Left ventricle myocardium superior (tissue), 1 donor: ENCODE data around the gene GAP43. TPM values are rescaled to one million over a fixed set of nuclear protein-coding genes. Genes with fewer than 3 reads are reported as not detected.

Experiments used
- ATAC-seq: fragments of 200-7000 bp; cut with Tn5 transposase; one replicate; pipeline ENCODE4 v1.9.1; 2020; ENCODE audit warnings: mild to moderate bottlenecking, moderate library complexity
- DNase-seq: peaks from one replicate; pipeline ENCODE4 v3.0.0-alpha.2; 2020
- intact Hi-C: fragments of 100-400 bp; cut with micrococcal nuclease; formaldehyde crosslinking; loops from one replicate; pipeline ENCODE4 v1.11.0; 2022
- long read RNA-seq: library from polyadenylated mRNA; unstranded; transcript quantifications from one replicate; pipeline ENCODE4 v2.0.0, GENCODE V29; 2021
- total RNA-seq: library from RNA; stranded (reverse); fragmentation: NEBNext Ultra II Directional; extraction: Animal tissue kit (Norgen Biotek cat#: 25700); gene quantifications from one replicate; pipeline ENCODE4 v1.2.1, GENCODE V29; 2021
- donor health status: DM: no; HTN: yes; CAD: no; lungs with severe emphysema.

The GAP43 gene, protein sequence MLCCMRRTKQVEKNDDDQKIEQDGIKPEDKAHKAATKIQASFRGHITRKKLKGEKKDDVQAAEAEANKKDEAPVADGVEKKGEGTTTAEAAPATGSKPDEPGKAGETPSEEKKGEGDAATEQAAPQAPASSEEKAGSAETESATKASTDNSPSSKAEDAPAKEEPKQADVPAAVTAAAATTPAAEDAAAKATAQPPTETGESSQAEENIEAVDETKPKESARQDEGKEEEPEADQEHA
- total RNA-seq, result 0.25 TPM
- long read RNA-seq, partial matches to known transcripts, result 0 of 1 reads
- long read RNA-seq, other reads (novel, unspliced or antisense), result 0 of 1 reads

DNA sequence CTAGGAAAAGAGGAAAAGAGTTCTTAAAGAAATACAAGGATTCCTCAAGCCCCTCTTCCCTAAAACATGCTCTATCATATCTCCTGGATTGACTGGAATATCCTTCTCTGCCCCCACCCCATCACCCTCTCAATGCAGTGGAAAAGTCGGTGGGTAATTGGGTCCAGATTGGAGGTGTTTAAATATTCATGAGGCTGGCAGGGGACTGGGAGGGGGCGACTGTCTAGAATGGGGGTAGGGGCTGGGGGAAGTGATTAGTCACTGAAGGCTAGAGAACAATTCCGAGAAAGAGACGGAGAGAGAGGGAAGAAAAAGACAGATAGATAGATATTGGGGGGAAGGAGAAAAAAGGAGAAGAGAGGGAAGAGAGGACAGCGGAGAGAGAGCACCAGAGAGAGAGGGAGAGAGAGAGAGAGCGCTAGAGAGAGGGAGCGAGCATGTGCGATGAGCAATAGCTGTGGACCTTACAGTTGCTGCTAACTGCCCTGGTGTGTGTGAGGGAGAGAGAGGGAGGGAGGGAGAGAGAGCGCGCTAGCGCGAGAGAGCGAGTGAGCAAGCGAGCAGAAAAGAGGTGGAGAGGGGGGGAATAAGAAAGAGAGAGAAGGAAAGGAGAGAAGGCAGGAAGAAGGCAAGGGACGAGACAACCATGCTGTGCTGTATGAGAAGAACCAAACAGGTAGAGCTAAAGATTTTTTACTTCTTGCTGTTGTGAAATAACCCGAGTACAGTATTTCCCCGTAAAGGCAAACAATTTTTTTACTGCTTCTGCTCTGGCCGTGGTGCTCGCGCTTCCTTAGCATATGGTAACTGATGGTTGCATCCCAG, at the start of gene GAP43:
TSS of gene GAP43 (plus strand) at position 467 of the 825 bp plus-strand sequence. CDS start at position 647, 180 bp downstream.
- ATAC-seq (peak; percentile 93), DNase-seq (peak; percentile 49)
- intact Hi-C loops, result no loop called here

DNA sequence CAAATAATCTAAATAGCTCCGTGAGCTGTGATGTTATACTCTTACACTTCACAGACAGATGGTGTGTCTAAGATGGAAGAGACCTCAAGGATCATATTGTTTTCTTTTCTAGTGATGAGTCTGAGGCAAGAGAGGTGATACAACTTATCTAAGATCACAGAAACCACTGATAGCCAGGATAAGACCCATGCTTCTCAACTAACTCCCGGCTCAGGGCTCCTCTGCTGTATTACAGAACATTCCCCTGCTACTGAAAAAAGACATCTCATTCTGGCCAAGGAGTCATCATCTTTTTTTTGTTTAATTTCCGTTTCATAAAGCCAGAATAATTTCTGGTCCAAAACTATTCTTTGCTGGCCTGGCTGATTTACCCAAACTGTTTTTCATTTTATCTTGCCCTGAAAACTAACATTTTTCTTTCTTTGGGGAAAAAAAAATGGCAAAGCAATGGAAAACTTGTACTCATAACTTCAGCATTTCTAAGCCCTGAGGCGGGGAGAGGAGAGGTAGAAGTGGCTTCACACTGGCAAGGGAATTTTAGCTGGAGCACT, 46.9 kb upstream of the GAP43 start:
- ATAC-seq, result no peak
- DNase-seq, result no peak
- intact Hi-C loops, result loop anchor here (10.0 kb wide), 1 partner anchor 362 kb away; no protein-coding TSS in a partner anchor

DNA sequence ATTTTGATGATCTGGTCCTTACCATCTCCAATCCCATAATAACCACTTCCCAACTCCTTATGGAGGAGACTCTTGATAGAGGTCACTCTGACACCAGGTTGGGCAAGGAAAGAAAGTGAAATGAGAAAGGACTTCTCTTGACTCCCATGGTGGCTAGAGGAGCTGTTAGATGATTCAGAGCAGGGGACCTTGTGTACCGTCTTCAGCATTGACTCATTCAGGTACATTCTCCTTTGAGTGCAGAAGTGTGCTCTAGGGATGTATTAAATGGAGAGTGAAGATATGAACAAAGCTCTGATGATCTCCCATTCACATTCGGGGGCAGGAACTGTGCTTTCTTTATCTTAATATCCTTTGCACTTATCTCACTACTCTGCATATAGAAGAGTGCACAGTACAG, 46.3 kb upstream of the GAP43 start:
- no peak for ATAC-seq

DNA sequence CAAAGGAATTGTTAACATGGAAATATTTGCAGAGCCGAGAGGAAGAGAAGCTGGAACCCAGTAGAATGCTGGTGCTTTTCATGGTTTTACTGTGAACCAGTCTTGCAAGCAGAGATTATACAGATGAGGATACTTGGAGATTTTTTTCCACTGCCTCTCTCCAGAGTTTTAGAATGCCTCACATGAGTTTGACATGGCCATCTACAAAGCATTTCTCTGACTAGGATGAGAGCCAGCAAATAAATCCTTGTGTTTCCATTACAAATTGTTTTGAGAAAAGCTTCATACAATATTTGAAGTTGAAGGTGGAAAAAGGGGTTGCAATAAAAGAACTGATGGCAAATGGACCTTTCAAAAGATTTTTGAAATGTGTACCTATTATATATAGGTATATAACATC, 45.0 kb upstream of the GAP43 start:
- no peak for DNase-seq
- intact Hi-C loops, result loop anchor here (10.0 kb wide), 1 partner anchor 364 kb away; no protein-coding TSS in a partner anchor
- no peak for ATAC-seq

More for the DNA sequence above, 46.3 kb upstream of the GAP43 start:
- intact Hi-C loops, result loop anchor here (10.0 kb wide), 1 partner anchor 362 kb away; no protein-coding TSS in a partner anchor
- no peak for DNase-seq

DNA sequence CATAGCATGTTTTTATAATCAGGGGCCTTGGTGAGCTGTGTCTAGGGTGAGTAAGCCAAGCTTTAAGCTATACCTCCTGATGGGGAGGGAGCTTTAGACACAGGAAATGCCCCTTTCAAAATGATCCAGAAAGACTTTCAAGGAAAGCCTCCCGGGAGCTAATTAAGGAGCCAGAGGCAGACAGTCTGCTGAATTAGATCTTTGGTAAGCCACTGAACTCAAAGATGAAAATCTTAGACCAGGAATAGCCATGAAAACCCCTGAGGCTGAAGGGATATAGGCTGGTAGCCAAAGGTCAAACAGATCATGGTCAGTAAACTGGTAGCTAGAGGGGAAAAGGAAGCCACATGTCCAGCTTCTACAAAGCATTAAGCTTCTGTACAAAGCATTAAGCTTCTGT, 42.7 kb upstream of the GAP43 start:
- intact Hi-C loops, result no loop called here
- DNase-seq (no peak), ATAC-seq (no peak)

DNA sequence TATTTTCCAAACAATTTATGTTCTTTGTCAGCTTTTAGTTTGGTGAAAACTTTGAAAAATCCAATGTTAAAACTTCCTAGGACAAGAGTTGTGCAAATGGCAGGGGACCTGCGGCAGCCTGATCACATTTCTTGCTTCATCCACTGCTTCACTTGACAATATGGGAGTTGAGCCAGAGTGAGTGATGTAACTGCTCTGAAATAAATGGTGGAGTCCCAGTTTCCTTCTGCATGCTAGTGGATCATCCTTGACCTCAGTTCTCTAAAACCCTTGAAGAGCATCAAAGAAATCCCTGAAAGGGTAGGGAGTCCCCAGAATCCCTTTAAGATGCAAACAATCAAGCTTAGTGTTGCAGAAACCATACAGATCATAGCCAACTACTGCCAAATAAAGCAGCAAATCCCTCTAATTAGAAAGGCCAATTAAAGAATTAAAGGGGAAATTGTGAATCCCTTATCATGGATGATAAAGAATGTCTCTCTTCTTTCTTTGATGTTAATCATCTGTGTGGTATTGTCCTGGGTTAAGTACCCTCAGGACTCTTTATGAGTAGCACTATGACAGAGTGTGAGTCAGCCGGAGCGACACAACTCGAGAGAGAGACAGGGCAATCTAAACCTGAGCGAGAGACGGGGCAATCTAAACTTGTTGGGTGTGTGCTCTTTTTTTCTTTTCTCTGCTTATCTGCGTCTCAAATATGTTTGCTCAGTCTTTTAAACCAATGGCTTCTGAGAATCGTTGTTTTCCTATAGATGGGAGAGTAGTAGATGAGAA, 41.8 kb upstream of the GAP43 start:
- DNase-seq (peak; percentile 21), ATAC-seq (peak; percentile 64)
- intact Hi-C loops, result no loop called here

DNA sequence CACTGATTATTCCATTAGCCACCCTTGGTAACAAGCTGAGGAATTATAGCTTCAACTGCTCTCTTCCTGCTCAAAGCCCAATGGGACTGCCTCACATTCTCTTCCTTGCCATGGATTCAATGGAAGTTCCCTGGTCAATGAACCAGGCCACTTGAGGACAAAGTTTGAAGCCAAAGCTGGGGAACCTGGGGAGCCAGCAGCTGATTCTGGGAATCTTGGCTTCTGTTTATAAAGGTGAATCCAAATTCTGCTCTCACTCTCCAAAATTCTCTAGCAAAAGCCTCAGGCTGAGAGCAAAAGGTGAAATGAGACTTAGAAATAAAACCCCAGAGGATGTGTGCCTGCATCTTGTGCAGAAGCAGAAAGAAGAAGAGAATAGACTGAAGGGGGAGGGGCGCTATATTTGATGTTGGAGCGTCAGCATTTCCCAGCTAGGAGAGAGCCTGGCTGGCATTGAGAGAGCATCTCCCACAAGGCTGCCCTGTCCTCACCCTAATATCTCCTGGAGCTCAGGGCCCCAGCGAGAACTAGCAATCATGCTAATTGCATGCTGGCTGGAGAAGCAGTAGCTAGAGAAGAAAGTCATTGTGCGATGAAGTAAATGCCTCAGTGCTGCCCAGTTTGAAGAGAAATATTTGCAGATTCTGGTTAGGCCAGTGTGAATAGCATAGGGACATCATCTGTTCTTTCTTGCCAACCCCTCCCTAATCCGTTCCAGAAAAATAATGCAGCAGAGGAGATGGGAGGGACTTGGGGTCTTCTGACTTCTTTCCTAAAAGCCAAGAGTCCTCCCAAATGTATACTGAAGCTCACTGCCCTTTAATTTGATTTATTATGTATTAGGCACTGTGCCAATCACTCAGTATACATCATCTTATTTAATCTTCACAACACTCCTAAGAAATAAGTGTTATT, 34.9 kb upstream of the GAP43 start:
- ATAC-seq (no peak), DNase-seq (no peak)
- intact Hi-C loops, result no loop called here

DNA sequence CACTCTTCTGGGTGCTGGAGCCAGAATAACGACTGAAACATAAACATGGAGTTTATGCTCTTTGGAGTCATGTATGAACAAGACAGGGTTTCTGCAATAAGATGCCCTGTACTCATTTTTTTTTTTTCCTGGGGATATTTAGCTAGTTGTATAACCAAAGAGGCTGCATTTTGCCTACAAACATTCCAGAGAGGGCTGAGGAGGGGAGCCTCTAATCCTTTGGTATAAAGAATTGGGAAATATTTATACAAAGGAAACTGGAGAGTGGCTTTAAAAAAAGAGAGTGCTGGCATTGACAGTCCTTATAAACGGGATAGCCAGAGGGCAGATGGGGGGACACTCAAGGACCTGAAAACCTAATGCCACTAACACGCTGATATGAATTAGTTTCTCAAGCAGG, 32.4 kb upstream of the GAP43 start:
- intact Hi-C loops, result no loop called here
- DNase-seq (no peak), ATAC-seq (no peak)

DNA sequence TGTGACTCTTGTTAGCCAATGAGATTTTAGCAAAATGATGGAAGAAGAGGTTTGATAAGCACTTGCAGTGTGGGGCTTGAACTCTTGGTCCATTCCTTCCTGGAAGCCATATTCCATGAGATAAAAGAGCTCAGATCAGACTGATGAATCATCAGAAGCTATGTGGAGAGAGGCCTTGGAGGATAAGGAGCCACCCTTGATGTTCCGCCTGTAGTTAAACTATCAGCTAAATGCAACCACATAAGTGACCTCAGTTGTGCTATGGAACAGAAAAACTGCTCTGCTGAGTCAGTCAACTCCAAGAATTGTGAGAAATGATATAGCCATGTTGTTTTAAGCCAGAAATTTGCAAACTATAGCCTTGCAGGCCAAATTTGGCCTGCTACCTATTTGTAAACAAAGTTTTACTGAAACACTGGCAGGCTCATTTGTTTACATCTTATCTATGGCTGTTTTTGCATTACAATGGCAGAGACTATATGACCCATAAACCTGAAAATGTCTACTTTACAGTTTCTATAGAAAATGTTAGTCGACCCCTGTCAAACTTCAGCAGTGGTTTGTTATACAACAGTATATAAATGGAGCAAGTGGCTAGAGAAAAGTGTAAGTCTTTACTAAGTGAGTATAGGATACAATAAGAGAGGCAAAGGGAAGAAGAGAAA, 27.6 kb upstream of the GAP43 start:
- no peak for DNase-seq
- intact Hi-C loops, result no loop called here
- ATAC-seq, result no peak

DNA sequence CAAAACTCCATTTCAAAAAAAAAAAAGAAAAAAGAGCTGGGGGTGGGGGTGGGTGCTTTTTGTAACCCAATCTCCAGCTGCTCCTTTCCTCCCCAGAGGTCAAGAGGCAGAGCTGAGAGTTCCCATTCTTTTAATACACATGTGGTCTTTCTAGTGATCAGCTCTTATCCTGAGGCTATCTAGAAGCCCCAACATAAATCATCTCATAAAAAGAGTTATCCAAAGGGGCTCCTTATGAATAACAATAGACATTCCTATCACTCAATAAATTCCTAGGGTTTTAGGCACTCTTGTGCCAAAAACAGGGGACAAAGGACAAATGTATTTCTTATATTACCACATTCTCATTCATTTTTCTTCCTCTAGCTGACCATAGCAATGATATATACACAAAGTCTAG, 25.1 kb upstream of the GAP43 start:
- intact Hi-C loops, result no loop called here
- DNase-seq (no peak), ATAC-seq (no peak)

DNA sequence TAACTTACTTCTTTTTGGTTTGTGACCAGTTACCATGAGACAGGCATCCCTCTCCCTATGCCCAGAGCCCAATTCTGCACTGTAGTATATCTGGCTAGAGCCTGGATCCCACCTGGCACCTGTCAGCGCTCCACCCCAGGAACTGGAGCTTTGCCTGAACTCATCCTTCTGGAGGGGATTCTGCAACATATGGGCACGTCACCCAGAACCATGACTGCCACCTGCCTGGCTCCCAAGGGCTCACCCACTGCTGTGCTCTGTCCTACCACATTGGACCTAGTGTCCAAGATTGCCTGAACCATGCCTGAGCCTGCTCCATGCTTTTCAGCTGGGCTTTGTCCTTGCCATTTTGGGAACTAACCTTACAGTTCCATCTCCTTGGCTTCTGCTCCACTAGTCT, 21.1 kb upstream of the GAP43 start:
- intact Hi-C loops, result no loop called here
- ATAC-seq (no peak), DNase-seq (no peak)

DNA sequence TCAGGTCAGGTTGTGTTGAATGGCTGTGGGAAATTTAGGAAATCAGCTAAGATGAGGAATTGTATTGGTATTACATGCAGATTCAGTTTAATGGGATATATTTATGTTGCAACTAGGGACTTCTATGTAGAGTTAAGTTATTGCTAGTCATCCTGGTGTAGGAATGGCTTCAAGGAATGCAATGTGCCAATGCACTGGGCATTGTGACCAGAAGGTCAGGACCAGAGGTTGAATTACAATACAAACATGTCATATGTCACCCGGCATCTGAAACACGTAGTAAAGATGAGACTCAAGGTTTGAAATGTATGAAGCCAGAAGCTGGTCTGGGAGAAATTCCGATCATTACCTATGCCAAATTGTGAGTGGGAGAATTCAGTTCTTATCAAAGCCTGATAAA, 11.7 kb upstream of the GAP43 start:
- no peak for DNase-seq
- intact Hi-C loops, result no loop called here
- no peak for ATAC-seq

DNA sequence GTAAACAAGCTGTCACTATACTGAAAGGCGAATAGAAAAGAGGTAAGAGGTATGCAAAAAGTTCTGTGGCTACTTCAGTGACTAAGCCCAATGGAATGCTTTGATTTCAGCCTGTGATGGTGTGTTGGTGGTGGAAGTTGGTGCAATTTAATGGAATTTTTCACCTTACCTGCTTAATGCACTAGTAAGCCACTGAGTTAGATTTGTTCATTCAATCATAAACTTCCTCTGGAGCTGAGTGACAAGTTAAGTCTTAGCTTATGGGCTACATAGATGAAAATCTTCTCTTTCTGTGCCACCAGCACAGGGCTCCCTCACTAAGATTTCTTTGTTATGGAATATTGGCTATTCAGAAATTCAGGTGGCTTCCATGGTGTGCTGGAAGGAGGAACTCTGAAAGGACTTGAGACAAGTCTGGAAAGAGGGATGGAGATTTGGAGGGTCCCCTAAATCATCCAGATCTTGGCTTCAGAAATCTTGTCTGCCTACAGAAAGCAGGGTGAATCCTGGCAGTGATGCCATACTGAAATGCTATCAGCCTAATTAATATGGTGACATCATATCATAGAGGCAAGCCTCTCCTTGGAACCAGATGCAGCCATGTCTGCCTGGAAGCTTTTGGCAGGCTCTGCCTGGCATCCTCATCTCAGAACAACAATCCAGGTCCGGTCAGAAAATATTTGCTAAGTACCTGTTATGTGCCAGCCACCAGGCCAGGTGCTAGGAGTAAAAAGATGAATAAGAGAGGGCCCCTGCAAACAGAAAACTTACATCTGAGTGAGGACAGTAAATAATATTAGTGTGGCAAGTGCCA, 8.1 kb upstream of the GAP43 start:
- no peak for DNase-seq
- intact Hi-C loops, result no loop called here
- ATAC-seq, result no peak

DNA sequence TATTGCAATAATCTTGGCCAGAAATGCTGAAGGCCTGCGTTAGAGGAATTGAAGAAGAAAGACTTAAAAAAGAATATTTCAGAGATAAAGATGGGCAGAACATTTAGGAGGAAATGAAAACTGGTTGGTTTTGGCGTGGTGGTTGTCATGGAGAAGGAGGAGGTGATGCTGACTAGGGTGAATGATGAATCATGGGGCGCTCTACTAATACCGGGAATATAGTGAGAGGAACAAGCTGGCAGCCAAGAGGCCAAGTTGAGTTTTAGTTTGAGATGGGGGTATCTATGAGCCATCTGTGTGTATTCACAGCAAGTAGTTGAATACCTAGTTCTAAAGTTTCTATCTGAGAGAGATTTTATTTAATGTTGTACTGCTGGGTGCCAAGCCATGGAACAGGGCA, 6.8 kb upstream of the GAP43 start:
- no peak for ATAC-seq
- DNase-seq, result no peak
- intact Hi-C loops, result no loop called here

DNA sequence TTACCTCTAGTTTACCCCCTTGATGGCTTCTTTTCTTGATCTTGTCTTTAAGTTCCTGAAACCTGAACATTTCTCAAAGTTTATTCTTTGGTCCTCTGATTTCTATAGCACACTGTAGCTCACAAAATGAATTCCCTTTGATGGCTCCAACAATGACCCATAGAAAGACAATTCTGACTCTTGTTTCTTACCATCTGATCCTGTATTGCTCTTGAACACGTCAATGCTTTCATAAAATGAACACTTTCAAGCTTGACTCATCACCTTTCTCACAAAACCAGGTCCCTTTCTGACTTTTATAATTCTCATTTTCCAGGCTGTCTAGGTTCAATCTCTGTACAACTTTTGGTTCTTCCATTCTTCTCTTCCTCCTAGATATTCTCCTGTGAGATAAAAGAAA, 5.7 kb upstream of the GAP43 start:
- no peak for ATAC-seq
- no peak for DNase-seq
- intact Hi-C loops, result no loop called here

DNA sequence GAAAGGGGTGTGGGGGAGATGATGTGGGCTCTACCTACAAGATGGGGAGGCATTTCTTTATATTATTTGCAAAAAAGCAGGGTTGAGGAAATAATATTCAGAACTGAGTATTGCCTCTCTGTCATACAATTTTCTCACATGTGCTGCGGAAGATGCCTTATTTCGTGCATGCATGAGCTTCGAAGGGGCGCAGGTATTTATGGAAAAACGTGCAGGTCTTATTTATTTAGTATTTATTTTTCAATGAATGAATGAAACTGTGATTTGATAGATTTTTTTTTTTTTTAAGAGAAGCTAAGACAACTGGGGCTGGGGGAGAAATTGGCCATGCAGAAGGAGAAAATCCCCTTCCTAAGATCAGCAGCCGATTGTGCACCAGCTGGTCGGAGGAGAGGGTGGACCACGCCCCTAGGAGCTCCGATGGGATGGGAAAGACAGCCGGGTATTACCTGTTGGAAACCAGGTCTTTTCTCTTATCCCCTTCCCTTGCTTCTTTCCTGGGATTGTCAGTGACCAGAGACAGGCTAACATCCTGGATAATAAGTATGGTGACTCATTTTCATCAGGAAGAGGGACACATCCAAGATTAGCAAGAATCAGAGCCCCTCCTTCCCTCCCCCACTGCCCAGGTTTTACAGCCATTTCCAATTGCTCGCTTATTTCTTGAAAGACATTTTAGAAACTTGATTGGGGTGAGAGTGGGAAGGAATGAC, 875 bp downstream of the GAP43 start:
- ATAC-seq, result no peak
- intact Hi-C loops, result no loop called here

DNA sequence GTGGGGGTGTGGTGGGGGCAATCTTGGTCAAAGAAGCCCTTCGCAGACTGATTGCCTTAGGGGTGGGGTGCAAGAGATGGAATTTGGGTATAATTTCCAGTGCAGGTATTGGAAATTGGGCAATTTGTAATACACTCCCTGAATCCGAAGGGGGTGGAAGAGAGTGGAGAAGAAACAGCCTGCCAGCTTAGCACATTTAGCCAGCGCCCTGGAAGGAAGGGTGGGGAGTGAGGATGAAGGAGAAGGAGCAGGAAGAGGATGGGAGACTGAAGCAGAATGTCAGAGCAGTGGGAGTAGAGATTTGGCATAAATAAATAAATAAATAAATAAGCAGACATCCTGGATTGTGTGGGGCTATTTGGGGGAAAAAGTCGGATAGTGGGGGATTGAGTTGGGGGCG, 1.6 kb downstream of the GAP43 start:
- intact Hi-C loops, result no loop called here
- no peak for DNase-seq
- ATAC-seq, result no peak

More for the DNA sequence above, 875 bp downstream of the GAP43 start:
- DNase-seq, result no peak
